Right lobe of liver (tissue), 4 donors: ENCODE data around the gene APH1B.

Source experiments
- POLR2A ChIP-seq: fragments of 450-650 bp; IDR thresholded peaks from one replicate; pipeline ENCODE4 v1.6.1; 2017; ENCODE audit warnings: antibody characterized with exemption, mild to moderate bottlenecking
- TF ChIP-seq, protein P1 (sequence below), 4 donors: fragments of 200-600 bp in 3 of 4; fragments of 450-650 bp in 1 of 4; IDR thresholded peaks; one replicate each; pipeline versions ENCODE4 v1.5.1 to v1.8.0; 2016 to 2022; ENCODE audit warnings: antibody characterized with exemption in 4 of 4, mild to moderate bottlenecking in 2 of 4
- donor health status: DM: no; HTN: no; CAD: no.
- donor health status: DM: no; HTN: no; CAD: no.
- donor health status: DM: no; HTN: yes; CAD: no.

DNA sequence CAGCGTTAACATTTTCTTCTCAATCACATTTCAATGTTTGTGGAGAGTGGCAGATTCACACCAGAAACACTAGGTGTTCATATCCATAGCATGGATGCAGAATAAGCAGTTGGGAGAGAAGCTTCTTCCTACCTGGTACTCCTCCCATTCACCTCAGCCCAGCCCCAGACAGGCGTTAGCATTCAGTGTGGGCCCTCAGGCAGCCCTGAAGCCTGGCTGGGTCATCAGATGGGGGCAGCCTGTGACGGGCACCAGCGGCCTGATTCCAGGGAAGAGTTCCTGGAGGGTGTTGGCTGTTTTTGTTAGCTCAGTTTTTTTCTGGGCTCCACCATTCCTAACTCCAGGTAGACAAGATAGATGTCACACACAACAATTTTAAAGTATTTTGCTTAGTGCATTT lies 31.1 kb downstream of the APH1B start:
- TF ChIP-seq POLR2A, result no peak
- TF ChIP-seq, protein P1, sequence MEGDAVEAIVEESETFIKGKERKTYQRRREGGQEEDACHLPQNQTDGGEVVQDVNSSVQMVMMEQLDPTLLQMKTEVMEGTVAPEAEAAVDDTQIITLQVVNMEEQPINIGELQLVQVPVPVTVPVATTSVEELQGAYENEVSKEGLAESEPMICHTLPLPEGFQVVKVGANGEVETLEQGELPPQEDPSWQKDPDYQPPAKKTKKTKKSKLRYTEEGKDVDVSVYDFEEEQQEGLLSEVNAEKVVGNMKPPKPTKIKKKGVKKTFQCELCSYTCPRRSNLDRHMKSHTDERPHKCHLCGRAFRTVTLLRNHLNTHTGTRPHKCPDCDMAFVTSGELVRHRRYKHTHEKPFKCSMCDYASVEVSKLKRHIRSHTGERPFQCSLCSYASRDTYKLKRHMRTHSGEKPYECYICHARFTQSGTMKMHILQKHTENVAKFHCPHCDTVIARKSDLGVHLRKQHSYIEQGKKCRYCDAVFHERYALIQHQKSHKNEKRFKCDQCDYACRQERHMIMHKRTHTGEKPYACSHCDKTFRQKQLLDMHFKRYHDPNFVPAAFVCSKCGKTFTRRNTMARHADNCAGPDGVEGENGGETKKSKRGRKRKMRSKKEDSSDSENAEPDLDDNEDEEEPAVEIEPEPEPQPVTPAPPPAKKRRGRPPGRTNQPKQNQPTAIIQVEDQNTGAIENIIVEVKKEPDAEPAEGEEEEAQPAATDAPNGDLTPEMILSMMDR (IDR thresholded peaks at IDR 0.05), result no peak
